IPS DF 6.9 (cell line): ENCODE measurements around the gene TMEM115.

ENCODE experiments used
- DNase-seq: peaks from one replicate; pipeline ENCODE4 v3.0.0-alpha.2; 2013; ENCODE audit warnings: low read depth, low spot score
- H3K27ac ChIP-seq: one replicate; pipeline ENCODE4 v1.5.1; 2013; ENCODE audit warnings: low read length, control low read depth
- H3K27me3 ChIP-seq: 2 replicates; pipeline ENCODE4 v1.6.1; 2013; ENCODE audit warnings: mild to moderate bottlenecking, low read length; ENCODE audit not compliant: control insufficient read depth, insufficient read depth
- H3K36me3 ChIP-seq: 2 replicates; pipeline ENCODE4 v1.6.1; 2013; ENCODE audit warnings: low read length; ENCODE audit not compliant: control insufficient read depth, insufficient read depth
- H3K4me1 ChIP-seq: 2 replicates; pipeline ENCODE4 v1.6.1; 2013; ENCODE audit warnings: low read length; ENCODE audit not compliant: control insufficient read depth, insufficient read depth
- H3K4me3 ChIP-seq: 2 replicates; pipeline ENCODE4 v1.5.1; 2013; ENCODE audit warnings: mild to moderate bottlenecking, low read length
- H3K9me3 ChIP-seq: 2 replicates; pipeline ENCODE4 v1.6.1; 2013; ENCODE audit warnings: low read length, inconsistent platforms; ENCODE audit not compliant: control insufficient read depth, insufficient read depth
- WGBS: extraction: QIAGEN DNeasy Blood & Tissue Kit; methylation state at CpG from one replicate; pipeline ENCODE4 v1.1.7; 2013; ENCODE audit warnings: mixed read lengths, missing lambda C conversion rate; ENCODE audit not compliant: insufficient read length, insufficient coverage; 5-methylcytosine and 5-hydroxymethylcytosine counted together

TMEM115 gene, protein sequence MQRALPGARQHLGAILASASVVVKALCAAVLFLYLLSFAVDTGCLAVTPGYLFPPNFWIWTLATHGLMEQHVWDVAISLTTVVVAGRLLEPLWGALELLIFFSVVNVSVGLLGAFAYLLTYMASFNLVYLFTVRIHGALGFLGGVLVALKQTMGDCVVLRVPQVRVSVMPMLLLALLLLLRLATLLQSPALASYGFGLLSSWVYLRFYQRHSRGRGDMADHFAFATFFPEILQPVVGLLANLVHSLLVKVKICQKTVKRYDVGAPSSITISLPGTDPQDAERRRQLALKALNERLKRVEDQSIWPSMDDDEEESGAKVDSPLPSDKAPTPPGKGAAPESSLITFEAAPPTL

DNA sequence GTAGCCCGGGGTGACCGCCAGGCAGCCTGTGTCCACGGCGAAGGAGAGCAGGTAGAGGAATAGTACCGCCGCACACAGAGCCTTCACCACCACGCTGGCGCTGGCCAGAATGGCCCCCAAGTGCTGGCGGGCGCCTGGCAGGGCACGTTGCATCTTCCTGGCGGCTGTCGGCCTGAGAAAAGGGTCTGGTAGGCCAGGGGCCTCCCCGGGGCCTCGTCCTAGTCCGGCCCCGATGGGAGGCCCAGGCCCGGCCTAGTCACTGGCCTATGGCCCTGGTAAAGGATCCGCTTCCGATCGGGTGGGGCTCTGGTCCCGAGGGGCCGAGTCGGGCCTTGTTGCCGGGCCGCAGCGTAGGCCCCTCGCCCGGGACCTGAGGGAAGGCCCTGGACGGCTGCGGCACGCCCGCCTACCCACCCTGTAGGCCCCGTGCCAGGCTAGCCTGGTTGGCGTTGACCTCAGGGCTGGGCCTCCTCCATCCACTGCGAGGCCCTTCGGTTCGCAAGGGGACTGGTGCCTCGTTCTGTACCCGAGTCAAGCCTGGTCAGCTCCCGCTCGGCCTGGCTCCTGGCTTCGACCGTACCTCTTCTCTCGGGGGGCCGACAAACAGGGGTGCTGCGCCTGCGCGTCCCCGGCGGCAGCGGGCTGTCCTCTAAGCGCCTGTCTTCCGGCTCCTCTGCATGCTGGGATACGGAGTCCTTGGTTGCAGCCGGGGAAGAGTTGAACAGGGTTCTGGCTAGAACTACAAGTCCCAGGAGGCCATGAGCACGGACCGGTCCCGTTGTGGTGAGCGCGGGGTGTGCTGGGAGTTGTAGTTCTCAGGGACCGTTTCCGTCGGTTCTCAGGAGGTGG, at the start of gene TMEM115:
TSS of gene TMEM115 (minus strand) at position 611 of the 849 bp plus-strand sequence. CDS start at position 153, 458 bp downstream.
- no peaks in the 10 kb centered on the region for H3K27me3 ChIP-seq
- H3K36me3 ChIP-seq, result peaks cover 4% of the 10 kb centered on the region; the same call in 1 of the 2 replicates
- no peaks in the 10 kb centered on the region for H3K9me3 ChIP-seq
- no peak within 1 kb of the TSS for H3K27ac ChIP-seq
- WGBS, result no CpG with 5 or more reads among the region's 64 CpGs
- H3K4me1 ChIP-seq, result peaks cover 8% of the 10 kb centered on the region
- peak; percentile 96 for DNase-seq
- H3K4me3 ChIP-seq, result peak within 1 kb of the TSS; percentile 86

DNA sequence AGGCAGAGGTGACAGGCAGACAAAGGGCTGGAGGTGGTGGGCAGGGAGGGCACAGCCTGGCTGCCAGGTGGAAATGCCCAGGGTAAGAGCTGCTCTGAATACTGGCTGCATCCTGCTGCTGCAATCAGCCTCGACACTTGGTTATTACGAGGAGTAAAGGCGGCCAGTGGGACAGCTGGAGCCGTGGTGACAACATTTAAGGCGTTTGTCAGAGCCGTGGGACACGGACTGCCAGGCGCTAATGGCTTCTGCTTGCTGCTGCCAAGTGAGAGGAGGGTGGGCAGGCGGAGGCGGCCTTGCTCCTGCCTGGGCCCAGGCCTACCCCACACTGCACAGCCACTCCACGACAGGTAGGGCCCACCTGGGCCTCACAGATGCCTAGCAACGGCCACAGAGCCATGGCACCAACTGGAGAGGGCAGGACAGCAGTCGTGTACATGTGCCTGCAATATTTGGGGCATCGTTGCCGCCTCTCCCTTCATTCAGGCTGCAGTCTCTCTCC, 49.2 kb upstream of the TMEM115 start:
- DNase-seq, result no peak
- Histone ChIP-seq H3K4me1 (no peaks in the 10 kb centered on the region), H3K27ac (no peak overlapping the region), H3K4me3 (no peak overlapping the region), H3K36me3 (no peaks in the 10 kb centered on the region), H3K9me3 (no peaks in the 10 kb centered on the region), H3K27me3 (no peaks in the 10 kb centered on the region)
- WGBS, result no CpG with 5 or more reads among the region's 15 CpGs

DNA sequence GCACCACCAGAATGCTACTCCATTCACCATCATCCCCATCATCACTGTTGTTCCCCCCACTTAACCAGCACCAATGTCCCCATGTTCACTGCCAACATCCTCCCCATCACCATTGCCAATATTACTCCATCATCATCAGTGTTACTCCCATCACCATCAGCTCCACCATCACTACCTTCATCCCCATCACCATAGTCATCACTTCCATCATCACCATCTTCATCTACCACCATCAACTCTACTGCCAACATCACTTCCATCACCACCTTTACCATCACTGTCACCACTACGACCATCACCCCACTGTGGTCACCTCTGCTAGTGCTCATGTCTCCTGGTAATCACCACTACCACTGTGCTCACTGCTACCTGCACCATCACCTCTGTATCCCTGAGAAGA, 47.2 kb upstream of the TMEM115 start:
- Histone ChIP-seq H3K36me3 (no peaks in the 10 kb centered on the region), H3K27me3 (no peaks in the 10 kb centered on the region), H3K4me1 (no peaks in the 10 kb centered on the region), H3K9me3 (no peaks in the 10 kb centered on the region), H3K4me3 (no peak overlapping the region), H3K27ac (no peak overlapping the region)
- WGBS, result 100% methylated on average over 1 of the region's 1 CpG
- DNase-seq, result no peak

DNA sequence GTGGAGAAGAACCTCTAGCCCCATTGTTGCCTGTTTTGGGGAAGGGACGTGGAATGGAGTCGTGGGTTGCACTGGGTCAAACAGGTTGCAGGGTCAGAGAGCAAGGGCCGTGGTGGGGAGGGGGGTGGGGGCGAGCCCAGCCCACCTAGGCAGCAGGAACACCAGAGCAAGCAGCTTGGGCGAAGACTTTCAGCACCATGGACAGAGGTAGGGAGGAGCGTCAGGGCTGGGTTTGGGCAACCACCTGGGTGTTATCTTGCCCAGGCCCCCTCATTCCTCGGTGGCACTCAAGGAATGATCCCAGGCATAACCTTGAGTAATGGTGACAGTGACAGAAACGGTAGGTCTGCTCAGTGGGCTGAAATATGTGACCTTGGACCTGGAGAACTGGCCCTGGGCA, 45.9 kb upstream of the TMEM115 start:
- Histone ChIP-seq H3K4me3 (no peak overlapping the region), H3K4me1 (no peaks in the 10 kb centered on the region), H3K27me3 (no peaks in the 10 kb centered on the region), H3K9me3 (no peaks in the 10 kb centered on the region), H3K27ac (no peak overlapping the region), H3K36me3 (no peaks in the 10 kb centered on the region)
- DNase-seq, result peak; percentile 25
- WGBS, result no CpG with 5 or more reads among the region's 8 CpGs

DNA sequence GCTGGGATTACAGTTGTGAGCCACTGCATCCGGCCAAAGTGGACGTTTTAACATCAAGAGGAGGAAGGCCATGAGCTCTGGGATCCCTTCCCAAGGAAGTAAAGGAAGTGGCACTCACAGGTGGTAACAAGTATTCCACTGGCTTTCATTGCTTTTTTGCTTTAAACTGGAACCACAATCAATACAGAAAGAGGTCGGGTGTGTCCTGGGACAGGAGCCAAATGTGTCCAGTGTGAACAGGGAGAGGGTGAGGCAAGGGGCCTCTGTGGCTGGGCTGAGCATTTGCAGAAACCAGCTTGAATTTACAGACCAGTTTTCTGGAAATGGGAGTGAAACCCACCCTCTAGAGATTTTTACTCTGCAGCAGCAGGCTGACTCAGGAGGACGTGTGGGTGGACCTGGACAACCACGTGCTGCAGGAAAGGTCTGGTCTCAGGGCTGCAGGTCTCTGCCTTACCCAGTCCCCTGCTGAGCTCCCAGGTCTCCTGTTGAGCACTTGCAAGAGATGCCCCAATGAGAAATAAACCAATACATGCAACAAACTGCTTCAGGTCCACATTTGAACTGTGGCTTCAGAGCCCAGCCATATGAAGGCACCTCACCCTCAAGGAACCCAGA, 42.8 kb upstream of the TMEM115 start:
- DNase-seq, result no peak
- Histone ChIP-seq H3K4me3 (no peak overlapping the region), H3K27me3 (no peaks in the 10 kb centered on the region), H3K4me1 (no peaks in the 10 kb centered on the region), H3K36me3 (no peaks in the 10 kb centered on the region), H3K9me3 (no peaks in the 10 kb centered on the region), H3K27ac (no peak overlapping the region)
- no CpG with 5 or more reads among the region's 5 CpGs for WGBS

DNA sequence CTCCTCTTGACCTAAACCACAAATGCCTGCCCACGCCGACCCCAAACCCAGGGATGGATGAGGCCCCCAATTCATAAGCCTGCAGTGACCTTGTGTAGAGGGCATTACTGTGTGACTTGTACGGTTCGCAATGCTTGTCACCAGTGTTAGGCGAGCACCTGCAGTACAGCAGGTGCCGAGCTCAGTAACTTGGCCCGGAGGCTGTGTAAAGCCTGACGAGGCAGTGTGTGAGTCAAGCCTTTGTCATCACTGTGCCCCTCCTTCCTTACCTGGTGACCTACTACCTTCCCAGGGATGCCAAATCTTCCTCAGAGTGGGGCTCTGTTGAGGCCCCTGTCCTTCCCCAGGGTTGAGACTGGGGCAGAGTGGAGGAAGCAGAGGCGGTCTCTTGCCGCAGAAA, 37.2 kb upstream of the TMEM115 start:
- no peaks in the 10 kb centered on the region for H3K9me3 ChIP-seq
- H3K27ac ChIP-seq, result no peak overlapping the region
- no peak for DNase-seq
- no peaks in the 10 kb centered on the region; the same call in 1 of the 2 replicates for H3K36me3 ChIP-seq
- no peaks in the 10 kb centered on the region for H3K4me1 ChIP-seq
- no peaks in the 10 kb centered on the region for H3K27me3 ChIP-seq
- no CpG with 5 or more reads among the region's 10 CpGs for WGBS
- H3K4me3 ChIP-seq, result no peak overlapping the region

DNA sequence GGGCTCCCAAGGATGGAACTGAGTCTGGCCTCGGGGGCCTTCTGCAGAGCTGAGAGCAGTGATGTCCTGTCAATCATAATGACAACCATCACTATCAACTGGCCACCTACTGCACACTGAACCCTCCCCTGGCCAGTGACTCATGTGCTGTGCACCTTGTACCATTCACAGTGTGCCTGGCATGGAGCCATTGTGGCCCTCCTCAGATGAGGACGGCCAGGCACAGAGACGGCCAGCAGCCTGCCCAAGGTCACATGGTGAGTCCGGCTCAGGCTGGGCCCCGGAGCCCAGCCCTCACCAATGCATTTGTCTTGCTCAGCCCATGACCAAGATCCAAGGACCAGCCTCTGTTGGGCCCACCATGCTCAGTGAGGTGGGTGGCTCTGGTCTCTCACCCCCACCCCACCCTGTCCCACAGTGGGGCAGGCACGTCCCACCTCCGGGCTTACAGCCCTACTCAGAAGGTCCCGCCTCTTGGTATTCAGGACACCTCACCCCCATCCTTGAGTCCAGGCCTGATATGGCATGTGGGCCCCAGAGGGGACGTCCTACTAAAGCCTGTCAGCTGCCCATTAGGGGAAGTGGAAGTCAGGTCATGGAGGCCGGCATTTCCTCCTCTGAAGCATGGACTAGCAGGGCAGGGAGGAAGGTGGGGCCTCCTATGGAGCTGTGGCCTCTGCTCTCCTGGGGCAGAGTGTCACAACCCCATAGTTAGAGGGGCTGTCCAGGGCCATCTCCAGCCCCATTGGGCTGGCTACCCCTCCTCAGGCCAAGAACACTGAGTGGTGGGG, 35.9 kb upstream of the TMEM115 start:
- no peak for DNase-seq
- H3K27me3 ChIP-seq, result no peaks in the 10 kb centered on the region
- no CpG with 5 or more reads among the region's 10 CpGs for WGBS

DNA sequence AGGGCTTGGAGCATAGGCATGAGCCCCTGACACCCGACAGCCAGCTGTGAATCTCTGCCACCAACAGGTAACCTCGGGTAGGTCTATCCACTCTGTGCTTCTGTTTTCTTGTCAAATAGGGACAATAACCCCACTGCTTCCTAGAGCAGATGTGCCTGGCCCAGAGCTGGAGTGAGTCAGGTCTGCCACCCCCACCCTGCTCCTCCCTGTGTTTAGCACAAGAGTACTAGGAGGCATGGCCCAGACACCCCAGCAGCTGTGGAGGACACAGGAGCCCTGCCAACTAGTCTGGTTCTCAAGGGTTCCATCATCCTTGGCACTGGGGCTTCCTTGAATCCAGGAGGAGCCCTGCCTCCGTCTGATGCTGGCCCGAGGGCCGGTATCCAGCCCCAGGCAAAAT, 33.7 kb upstream of the TMEM115 start:
- Histone ChIP-seq H3K9me3 (no peaks in the 10 kb centered on the region), H3K27me3 (no peaks in the 10 kb centered on the region), H3K27ac (no peak overlapping the region), H3K4me1 (no peaks in the 10 kb centered on the region; the same call in 1 of the 2 replicates), H3K36me3 (no peaks in the 10 kb centered on the region; the same call in 1 of the 2 replicates), H3K4me3 (no peak overlapping the region)
- DNase-seq, result no peak
- WGBS, result no CpG with 5 or more reads among the region's 5 CpGs

More for the DNA sequence above, 35.9 kb upstream of the TMEM115 start:
- Histone ChIP-seq H3K4me1 (no peaks in the 10 kb centered on the region; the same call in 1 of the 2 replicates), H3K4me3 (no peak overlapping the region), H3K9me3 (no peaks in the 10 kb centered on the region), H3K27ac (no peak overlapping the region), H3K36me3 (no peaks in the 10 kb centered on the region; the same call in 1 of the 2 replicates)

DNA sequence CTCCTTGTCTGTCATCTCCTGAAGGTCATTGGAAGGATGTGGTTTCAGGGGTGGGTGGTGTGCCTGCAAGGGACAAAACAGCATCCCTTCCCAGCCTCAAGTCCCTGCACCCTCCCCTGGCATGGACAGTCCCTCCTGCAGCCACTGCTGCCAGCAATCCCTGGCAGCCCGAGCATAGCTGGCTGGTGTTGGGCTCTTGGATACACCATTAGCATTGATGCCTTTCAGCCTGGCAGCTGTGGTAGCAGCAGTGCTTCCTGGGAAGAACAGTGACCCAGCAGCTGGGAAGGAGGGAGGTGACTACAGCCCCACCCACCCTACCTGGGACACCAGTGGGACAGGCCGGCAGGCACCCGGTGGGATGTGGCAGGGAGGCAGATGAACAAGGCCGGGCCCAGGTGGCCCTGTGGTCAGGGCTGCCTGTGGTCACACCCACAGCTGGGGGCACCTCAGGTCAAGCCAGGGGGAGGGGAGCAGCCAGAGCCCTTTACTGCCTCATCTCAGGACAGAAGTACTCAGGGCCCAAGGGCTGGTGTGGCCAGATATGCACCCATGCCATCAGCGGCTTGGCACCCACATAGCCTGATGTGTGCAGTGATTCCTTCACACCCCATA, 32.9 kb upstream of the TMEM115 start:
- Histone ChIP-seq H3K36me3 (no peaks in the 10 kb centered on the region; the same call in 1 of the 2 replicates), H3K4me1 (no peaks in the 10 kb centered on the region; the same call in 1 of the 2 replicates), H3K9me3 (no peaks in the 10 kb centered on the region), H3K4me3 (no peak overlapping the region), H3K27ac (no peak overlapping the region), H3K27me3 (no peaks in the 10 kb centered on the region)
- DNase-seq, result no peak
- WGBS, result no CpG with 5 or more reads among the region's 5 CpGs
